ENCODE measurements around the gene LURAP1L.

Gene LURAP1L

GRCh38 chr9:12777121-12778022 is 2.6 kb downstream of the LURAP1L start:
- H3K4me3 ChIP-seq (ENCODE audit: low read depth, low read length), result peak overlapping the region; percentile 78
- no peak for TF ChIP-seq CTCF (IDR thresholded peaks at IDR 0.05; ENCODE audit: low read depth, low read length, missing control alignments)
- H3K27ac ChIP-seq, result peak overlapping the region; percentile 90

GRCh38 chr9:12778389-12778788 is 3.6 kb downstream of the LURAP1L start:
- Histone ChIP-seq H3K36me3 (replicated peaks) (no peaks in the 10 kb centered on the region), H3K27me3 (replicated peaks) (no peaks in the 10 kb centered on the region), H3K4me3 (ENCODE audit: low read depth, low read length) (no peak overlapping the region), H3K27ac (no peak overlapping the region)
- in situ Hi-C loops (cut with HindIII; ENCODE audit: low pct_ligation_motif_present, low sequenced_read_pairs), result no loop called here
- no peak for TF ChIP-seq CTCF (IDR thresholded peaks at IDR 0.05; ENCODE audit: low read depth, low read length, missing control alignments)
- no peak for DNase-seq

More at GRCh38 chr9:12777121-12778022, 2.6 kb downstream of the LURAP1L start:
- no peak for DNase-seq
- H3K36me3 ChIP-seq (replicated peaks), result no peaks in the 10 kb centered on the region
- H3K27me3 ChIP-seq (replicated peaks), result no peaks in the 10 kb centered on the region
- in situ Hi-C loops (cut with HindIII; ENCODE audit: low pct_ligation_motif_present, low sequenced_read_pairs), result no loop called here

DNA sequence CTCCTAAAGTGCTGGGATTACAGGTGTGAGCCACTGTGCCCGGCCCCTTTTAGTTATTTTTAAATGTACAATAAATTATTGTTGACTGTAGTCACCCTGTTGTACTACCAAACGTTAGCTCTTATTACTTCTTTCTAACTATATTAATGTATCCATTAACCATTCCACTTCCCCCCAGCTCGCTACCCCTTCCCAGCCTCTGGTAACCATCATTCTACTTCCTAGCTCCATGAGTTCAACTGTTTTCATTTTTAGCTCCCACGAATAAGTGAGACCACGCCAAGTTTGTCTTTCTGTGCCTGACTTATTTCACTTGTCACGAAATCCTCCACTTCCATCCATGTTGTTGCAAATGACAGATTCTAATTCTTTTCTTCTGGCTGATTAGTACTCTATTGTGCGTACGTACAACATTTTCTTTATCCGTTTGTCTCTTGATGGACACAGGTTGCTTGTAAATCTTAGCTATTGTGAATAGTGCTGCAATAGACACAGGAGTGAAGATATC is 6.5 kb downstream of the LURAP1L start:
- no peak for DNase-seq
- Histone ChIP-seq H3K27me3 (replicated peaks) (no peaks in the 10 kb centered on the region), H3K4me3 (ENCODE audit: low read depth, low read length) (no peak overlapping the region), H3K27ac (no peak overlapping the region), H3K36me3 (replicated peaks) (no peaks in the 10 kb centered on the region)
- in situ Hi-C loops (cut with HindIII; ENCODE audit: low pct_ligation_motif_present, low sequenced_read_pairs), result no loop called here
- no peak for TF ChIP-seq CTCF (IDR thresholded peaks at IDR 0.05; ENCODE audit: low read depth, low read length, missing control alignments)

- Histone ChIP-seq H3K4me3 (ENCODE audit: low read depth, low read length) (no peak overlapping the region), H3K36me3 (replicated peaks) (no peaks in the 10 kb centered on the region), H3K27ac (peak overlapping the region; percentile 78), H3K27me3 (replicated peaks) (no peaks in the 10 kb centered on the region)
- no peak for DNase-seq
- in situ Hi-C loops (cut with HindIII; ENCODE audit: low pct_ligation_motif_present, low sequenced_read_pairs), result no loop called here
- no peak for TF ChIP-seq CTCF (IDR thresholded peaks at IDR 0.05; ENCODE audit: low read depth, low read length, missing control alignments)
Observed at GRCh38 chr9:12783767-12784460, 9.1 kb downstream of the LURAP1L start.

GRCh38 chr9:12784461-12785259 is 9.8 kb downstream of the LURAP1L start:
- Histone ChIP-seq H3K36me3 (replicated peaks) (no peaks in the 10 kb centered on the region), H3K27me3 (replicated peaks) (no peaks in the 10 kb centered on the region), H3K27ac (peak overlapping the region; percentile 78), H3K4me3 (ENCODE audit: low read depth, low read length) (no peak overlapping the region)
- in situ Hi-C loops (cut with HindIII; ENCODE audit: low pct_ligation_motif_present, low sequenced_read_pairs), result no loop called here
- peak; percentile 96 for DNase-seq
- TF ChIP-seq CTCF (IDR thresholded peaks at IDR 0.05; ENCODE audit: low read depth, low read length, missing control alignments), result no peak

All from brain microvascular endothelial cell (primary cell).